ENCODE results near the gene SH3GL2. TPM values are rescaled to one million over a fixed set of nuclear protein-coding genes. Genes with fewer than 3 reads are reported as not detected.

SH3GL2 gene
- total and polyA plus RNA-seq, 8 donors = 0.47 to 17.3 (median 1.7) TPM

DNA sequence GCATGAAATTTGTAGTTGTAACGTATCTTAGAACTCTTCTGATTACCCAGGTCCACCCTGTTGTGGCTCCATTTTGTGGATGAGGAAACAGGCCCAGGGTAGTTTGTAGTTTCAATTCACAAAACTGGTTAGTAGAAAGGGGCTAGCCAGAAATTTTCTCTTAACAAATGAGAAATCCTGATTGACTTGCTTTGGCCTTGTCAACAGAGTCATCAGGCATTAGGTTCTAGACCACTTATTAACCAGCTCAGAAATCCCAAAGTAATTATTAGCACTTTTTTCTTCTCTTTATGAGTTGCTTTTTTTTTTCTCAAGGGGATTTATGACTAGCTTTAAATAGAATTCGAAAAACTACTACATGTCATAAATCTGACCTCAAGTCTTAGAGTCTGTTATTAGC, 160.2 kb downstream of the SH3GL2 start:
- Histone ChIP-seq H3K4me1 (no peaks in the 10 kb centered on the region), H3K9me3 (no peaks in the 10 kb centered on the region), H3K4me3 (no peak overlapping the region), H3K27ac (no peak overlapping the region), H3K36me3 (no peaks in the 10 kb centered on the region), H3K27me3 (no peaks in the 10 kb centered on the region)
- 47 to 68% methylated on average over 2 of the region's 2 CpGs for WGBS, 2 donors
- ATAC-seq (no peak), DNase-seq (no peak), FAIRE-seq (no peak)
- TF ChIP-seq, protein P1, sequence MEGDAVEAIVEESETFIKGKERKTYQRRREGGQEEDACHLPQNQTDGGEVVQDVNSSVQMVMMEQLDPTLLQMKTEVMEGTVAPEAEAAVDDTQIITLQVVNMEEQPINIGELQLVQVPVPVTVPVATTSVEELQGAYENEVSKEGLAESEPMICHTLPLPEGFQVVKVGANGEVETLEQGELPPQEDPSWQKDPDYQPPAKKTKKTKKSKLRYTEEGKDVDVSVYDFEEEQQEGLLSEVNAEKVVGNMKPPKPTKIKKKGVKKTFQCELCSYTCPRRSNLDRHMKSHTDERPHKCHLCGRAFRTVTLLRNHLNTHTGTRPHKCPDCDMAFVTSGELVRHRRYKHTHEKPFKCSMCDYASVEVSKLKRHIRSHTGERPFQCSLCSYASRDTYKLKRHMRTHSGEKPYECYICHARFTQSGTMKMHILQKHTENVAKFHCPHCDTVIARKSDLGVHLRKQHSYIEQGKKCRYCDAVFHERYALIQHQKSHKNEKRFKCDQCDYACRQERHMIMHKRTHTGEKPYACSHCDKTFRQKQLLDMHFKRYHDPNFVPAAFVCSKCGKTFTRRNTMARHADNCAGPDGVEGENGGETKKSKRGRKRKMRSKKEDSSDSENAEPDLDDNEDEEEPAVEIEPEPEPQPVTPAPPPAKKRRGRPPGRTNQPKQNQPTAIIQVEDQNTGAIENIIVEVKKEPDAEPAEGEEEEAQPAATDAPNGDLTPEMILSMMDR (IDR thresholded peaks at IDR 0.05) = no peak
- intact Hi-C loops (cut with DNase I) = no loop called here

DNA sequence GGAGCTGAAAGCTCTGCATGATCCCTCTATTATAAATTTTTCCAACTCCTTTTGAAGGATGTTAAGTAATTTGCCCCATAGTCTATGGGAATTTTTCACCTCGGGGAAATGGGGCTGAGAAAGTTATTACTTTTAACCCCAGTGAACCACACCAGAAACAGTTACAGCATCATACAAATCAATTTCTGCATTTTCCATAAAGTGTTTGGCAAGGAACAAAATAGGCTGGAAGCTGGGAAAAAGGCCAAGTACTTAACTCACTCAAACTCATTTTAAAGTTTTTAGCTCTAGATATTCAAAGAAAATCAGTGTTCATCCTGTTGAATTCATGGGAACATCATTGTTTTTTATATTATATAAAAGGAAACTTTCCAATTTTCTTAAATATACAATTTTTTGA, 160.9 kb downstream of the SH3GL2 start:
- Histone ChIP-seq H3K4me1 (no peaks in the 10 kb centered on the region), H3K27me3 (no peaks in the 10 kb centered on the region), H3K4me3 (no peak overlapping the region), H3K36me3 (no peaks in the 10 kb centered on the region), H3K9me3 (no peaks in the 10 kb centered on the region), H3K27ac (no peak overlapping the region)
- intact Hi-C loops (cut with DNase I) = no loop called here
- TF ChIP-seq, protein P1 (IDR thresholded peaks at IDR 0.05) = no peak
- WGBS, 2 donors = 0 to 40% methylated on average over 1 of the region's 1 CpG
- FAIRE-seq (no peak), DNase-seq (no peak), ATAC-seq (no peak)

DNA sequence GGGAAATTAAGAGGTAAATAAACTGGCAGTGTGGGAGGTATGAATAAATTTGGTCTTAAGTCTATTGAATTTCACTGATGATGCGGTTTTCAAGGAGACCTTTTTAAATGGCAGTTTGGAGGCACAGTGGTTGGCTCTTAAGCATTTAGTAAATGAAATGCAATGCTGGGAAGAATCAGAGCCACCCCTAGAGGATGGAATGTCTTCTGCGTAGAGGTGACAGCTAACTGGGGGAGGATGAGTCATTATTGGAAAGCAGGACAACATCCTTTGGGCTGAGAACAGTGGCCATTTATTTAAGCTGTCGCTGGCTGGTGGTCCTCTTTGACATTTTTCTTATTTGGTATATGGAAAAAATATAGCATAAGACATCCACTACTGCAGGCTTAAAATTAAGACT, 163.2 kb downstream of the SH3GL2 start:
- intact Hi-C loops (cut with DNase I) = no loop called here
- Histone ChIP-seq H3K27ac (no peak overlapping the region), H3K27me3 (no peaks in the 10 kb centered on the region), H3K4me3 (no peak overlapping the region), H3K36me3 (no peaks in the 10 kb centered on the region), H3K9me3 (no peaks in the 10 kb centered on the region), H3K4me1 (no peaks in the 10 kb centered on the region)
- TF ChIP-seq, protein P1 (IDR thresholded peaks at IDR 0.05) = no peak
- no peak for DNase-seq
- WGBS, 2 donors = 26 to 30% methylated on average over 3 of the region's 3 CpGs
- ATAC-seq = no peak
- FAIRE-seq = no peak

DNA sequence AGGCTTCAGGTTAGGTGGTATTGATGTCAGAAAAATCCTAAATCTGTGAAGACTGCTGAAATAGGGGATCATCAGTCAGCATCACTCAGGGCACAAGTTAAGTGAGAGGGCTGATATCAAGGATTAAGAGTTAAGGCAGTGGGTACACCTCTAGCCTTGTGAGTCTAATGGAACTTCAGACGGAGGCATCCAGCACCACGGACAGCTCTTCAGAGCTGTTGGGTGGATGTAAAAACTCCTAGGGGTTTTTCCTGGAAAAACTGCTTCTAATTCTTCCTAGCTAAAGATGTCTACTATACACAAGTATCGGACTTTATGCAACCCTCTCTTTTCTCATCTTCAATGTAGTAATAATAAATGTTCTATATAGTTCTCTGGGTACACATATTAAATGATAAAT, 165.9 kb downstream of the SH3GL2 start:
- intact Hi-C loops (cut with DNase I) = no loop called here

DNA sequence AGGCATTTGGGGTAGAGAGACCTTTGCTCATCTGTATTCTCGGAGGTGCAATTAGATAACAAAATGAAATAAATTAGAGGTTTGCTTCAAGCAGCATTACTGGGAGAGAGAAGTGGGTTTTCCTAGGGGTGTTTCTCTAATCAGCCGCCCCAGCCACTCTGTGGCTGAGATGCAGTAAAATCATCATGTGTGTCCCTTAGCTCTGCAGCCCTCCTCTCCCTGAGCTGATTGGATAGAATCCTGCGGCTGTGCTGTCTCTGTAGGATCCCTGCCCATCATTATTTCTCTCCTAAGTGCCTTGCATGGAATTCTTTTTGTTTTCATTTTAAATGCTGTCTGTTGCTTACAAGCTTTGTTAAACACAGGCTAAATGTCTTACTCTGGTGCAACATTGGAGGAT, 171.4 kb downstream of the SH3GL2 start:
- Histone ChIP-seq H3K9me3 (no peaks in the 10 kb centered on the region), H3K27ac (no peak overlapping the region), H3K27me3 (no peaks in the 10 kb centered on the region), H3K4me3 (no peak overlapping the region), H3K36me3 (no peaks in the 10 kb centered on the region), H3K4me1 (no peaks in the 10 kb centered on the region)
- no peak for FAIRE-seq
- intact Hi-C loops (cut with DNase I) = no loop called here
- WGBS, 2 donors = 32 to 52% methylated on average over 3 of the region's 3 CpGs
- no peak for DNase-seq
- TF ChIP-seq, protein P1 (IDR thresholded peaks at IDR 0.05) = no peak
- ATAC-seq = no peak

More for the DNA sequence above, 165.9 kb downstream of the SH3GL2 start:
- Histone ChIP-seq H3K36me3 (no peaks in the 10 kb centered on the region), H3K4me3 (no peak overlapping the region), H3K27me3 (no peaks in the 10 kb centered on the region), H3K27ac (no peak overlapping the region), H3K9me3 (no peaks in the 10 kb centered on the region), H3K4me1 (no peaks in the 10 kb centered on the region)
- WGBS, 2 donors = 14 to 19% methylated on average over 3 of the region's 3 CpGs
- no peak for ATAC-seq
- TF ChIP-seq, protein P1 (IDR thresholded peaks at IDR 0.05) = no peak
- no peak for FAIRE-seq
- no peak for DNase-seq
